ENCODE measurements around the gene ACTA2.

DNA sequence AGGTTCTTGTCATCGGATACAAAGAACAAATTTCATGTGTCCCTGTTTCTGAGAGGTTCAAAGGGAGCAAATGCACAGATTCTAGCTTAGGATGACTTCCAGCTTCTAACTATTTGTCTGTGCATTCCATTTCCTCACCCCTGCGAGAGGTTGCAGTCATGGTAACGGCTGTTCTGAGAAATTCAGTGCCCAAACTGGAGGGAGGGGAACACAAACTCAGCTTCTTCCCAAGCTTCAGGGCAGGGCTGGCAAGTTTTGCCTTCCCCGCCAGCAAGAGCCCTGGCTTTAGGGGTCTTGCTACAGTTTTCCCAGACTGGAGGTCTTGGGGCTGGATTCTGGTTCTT is 49.1 kb upstream of the ACTA2 start:
- TF ChIP-seq, protein P1, sequence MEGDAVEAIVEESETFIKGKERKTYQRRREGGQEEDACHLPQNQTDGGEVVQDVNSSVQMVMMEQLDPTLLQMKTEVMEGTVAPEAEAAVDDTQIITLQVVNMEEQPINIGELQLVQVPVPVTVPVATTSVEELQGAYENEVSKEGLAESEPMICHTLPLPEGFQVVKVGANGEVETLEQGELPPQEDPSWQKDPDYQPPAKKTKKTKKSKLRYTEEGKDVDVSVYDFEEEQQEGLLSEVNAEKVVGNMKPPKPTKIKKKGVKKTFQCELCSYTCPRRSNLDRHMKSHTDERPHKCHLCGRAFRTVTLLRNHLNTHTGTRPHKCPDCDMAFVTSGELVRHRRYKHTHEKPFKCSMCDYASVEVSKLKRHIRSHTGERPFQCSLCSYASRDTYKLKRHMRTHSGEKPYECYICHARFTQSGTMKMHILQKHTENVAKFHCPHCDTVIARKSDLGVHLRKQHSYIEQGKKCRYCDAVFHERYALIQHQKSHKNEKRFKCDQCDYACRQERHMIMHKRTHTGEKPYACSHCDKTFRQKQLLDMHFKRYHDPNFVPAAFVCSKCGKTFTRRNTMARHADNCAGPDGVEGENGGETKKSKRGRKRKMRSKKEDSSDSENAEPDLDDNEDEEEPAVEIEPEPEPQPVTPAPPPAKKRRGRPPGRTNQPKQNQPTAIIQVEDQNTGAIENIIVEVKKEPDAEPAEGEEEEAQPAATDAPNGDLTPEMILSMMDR (conservative IDR thresholded peaks at IDR 0.05), result no peak
- TF ChIP-seq ZFX (IDR thresholded peaks at IDR 0.05), result no peak

All from C4-2B (cell line).